Kasumi-1 (cell line): ENCODE measurements around the gene SLMAP.
"Not testable (repeated sequence)": the region's sequence is repeated elsewhere in the genome, so short reads cannot be mapped to it uniquely, and the experiment has no call there.

Source experiments
- DNase-seq, 2 experiments: peaks; one replicate each; lab custom pipeline; 2025; lab: John Stamatoyannopoulos, UW

Gene SLMAP

GRCh38 chr3:57793737-57794187 is 37.7 kb downstream of the SLMAP start:
- DNase-seq, result no peak

GRCh38 chr3:57794501-57794900 is 38.4 kb downstream of the SLMAP start:
- DNase-seq, result no peak

- DNase-seq, result no peak
Observed at GRCh38 chr3:57794951-57795350, 38.8 kb downstream of the SLMAP start.

GRCh38 chr3:57796261-57796660 is 40.2 kb downstream of the SLMAP start:
- no peak for DNase-seq

- no peak for DNase-seq
Observed at GRCh38 chr3:57797701-57798487, 41.8 kb downstream of the SLMAP start.

- no peak for DNase-seq
Observed at GRCh38 chr3:57803647-57804081, 47.6 kb downstream of the SLMAP start.

GRCh38 chr3:57805266-57805665 is 49.2 kb downstream of the SLMAP start:
- no peak for DNase-seq

GRCh38 chr3:57805674-57806073 is 49.6 kb downstream of the SLMAP start:
- peak; percentile 13 to 38 for DNase-seq

GRCh38 chr3:57806195-57806594 is 50.1 kb downstream of the SLMAP start:
- DNase-seq, result not testable (repeated sequence)

- no peak for DNase-seq
Observed at GRCh38 chr3:57808961-57809608, 53.0 kb downstream of the SLMAP start.

GRCh38 chr3:57809609-57809968 is 53.5 kb downstream of the SLMAP start:
- DNase-seq, result no peak

GRCh38 chr3:57810048-57810447 is 53.9 kb downstream of the SLMAP start:
- DNase-seq, result no peak

GRCh38 chr3:57810471-57811137 is 54.5 kb downstream of the SLMAP start:
- no peak for DNase-seq

- no peak for DNase-seq
Observed at GRCh38 chr3:57815036-57815435, 58.9 kb downstream of the SLMAP start.

- peak; percentile 19 to 48 for DNase-seq
Observed at GRCh38 chr3:57816471-57817095, 60.5 kb downstream of the SLMAP start.

GRCh38 chr3:57818772-57819171 is 62.7 kb downstream of the SLMAP start:
- no peak for DNase-seq

- no peak for DNase-seq
Observed at GRCh38 chr3:57820479-57820878, 64.4 kb downstream of the SLMAP start.

- DNase-seq, result no peak
Observed at GRCh38 chr3:57821765-57822164, 65.7 kb downstream of the SLMAP start.

- DNase-seq, result no peak
Observed at GRCh38 chr3:57822686-57823085, 66.6 kb downstream of the SLMAP start.

GRCh38 chr3:57825116-57825515 is 69.0 kb downstream of the SLMAP start:
- no peak for DNase-seq

GRCh38 chr3:57826245-57826951 is 70.3 kb downstream of the SLMAP start:
- DNase-seq, result peak in 1 of 2 experiments; percentile 20
